Breast epithelium (tissue), 3 donors: ENCODE measurements around the gene RNMT.

Source experiments
- CTCF ChIP-seq, 3 donors: fragments of 450-650 bp; IDR thresholded peaks; one replicate each; pipeline ENCODE4 v1.5.1; 2016 to 2017; ENCODE audit warnings: antibody characterized with exemption in 3 of 3, mild to moderate bottlenecking in 3 of 3, moderate library complexity in 3 of 3
- POLR2A ChIP-seq: fragments of 450-650 bp; IDR thresholded peaks from one replicate; pipeline ENCODE4 v1.6.1; 2016; ENCODE audit warnings: antibody characterized with exemption, mild to moderate bottlenecking, moderate library complexity
- POLR2AphosphoS5 ChIP-seq, 3 donors: sonication (generic); formaldehyde crosslinking; IDR thresholded peaks; one replicate each; pipeline ENCODE4 v1.6.1; 2017; ENCODE audit warnings: antibody characterized with exemption in 3 of 3

GRCh38 chr18:13760047-13760446, 33.6 kb downstream of the RNMT start:
- TF ChIP-seq CTCF (IDR thresholded peaks at IDR 0.05) (no peak), POLR2A (no peak), POLR2AphosphoS5 (IDR thresholded peaks at IDR 0.05) (no peak)
